GM19023 (cell line): ENCODE results near the gene SETD2.
"Not testable (repeated sequence)": the region's sequence is repeated elsewhere in the genome, so short reads cannot be mapped to it uniquely, and the experiment has no call there.

Experiments used
- ATAC-seq: cut with Tn5 transposase; IDR thresholded peaks from one replicate; pipeline ENCODE4 v1.9.1; 2021; ENCODE audit warnings: mild to moderate bottlenecking, moderate library complexity; ENCODE audit not compliant: unreplicated experiment

SETD2 gene

GRCh38 chr3:47108546-47108945 lies 55.4 kb downstream of the SETD2 start:
- ATAC-seq, result no peak

GRCh38 chr3:47104259-47104658 lies 59.7 kb downstream of the SETD2 start:
- no peak for ATAC-seq

- no peak for ATAC-seq
These were observed 60.3 kb downstream of the SETD2 start for GRCh38 chr3:47103619-47104018.

GRCh38 chr3:47102081-47102600 lies 61.8 kb downstream of the SETD2 start:
- no peak for ATAC-seq

- no peak for ATAC-seq
These were observed 65.0 kb downstream of the SETD2 start for GRCh38 chr3:47098910-47099309.

- no peak for ATAC-seq
These were observed 66.0 kb downstream of the SETD2 start for GRCh38 chr3:47097864-47098263.

- ATAC-seq, result no peak
These were observed 67.0 kb downstream of the SETD2 start for GRCh38 chr3:47096959-47097358.

- no peak for ATAC-seq
These were observed 71.8 kb downstream of the SETD2 start for GRCh38 chr3:47092090-47092489.

- no peak for ATAC-seq
These were observed 74.3 kb downstream of the SETD2 start for GRCh38 chr3:47089630-47090029.

- ATAC-seq, result no peak
These were observed 77.8 kb downstream of the SETD2 start for GRCh38 chr3:47086071-47086470.

- no peak for ATAC-seq
These were observed 80.1 kb downstream of the SETD2 start for GRCh38 chr3:47083786-47084185.

GRCh38 chr3:47082519-47082918 lies 81.4 kb downstream of the SETD2 start:
- no peak for ATAC-seq

GRCh38 chr3:47079432-47079831 lies 84.5 kb downstream of the SETD2 start:
- no peak for ATAC-seq

GRCh38 chr3:47073685-47074084 lies 90.2 kb downstream of the SETD2 start:
- ATAC-seq, result no peak

GRCh38 chr3:47070770-47071169 lies 93.1 kb downstream of the SETD2 start:
- no peak for ATAC-seq

- ATAC-seq, result not testable (repeated sequence)
These were observed 97.7 kb downstream of the SETD2 start for GRCh38 chr3:47066259-47066658.

GRCh38 chr3:47065681-47066080 lies 98.2 kb downstream of the SETD2 start:
- no peak for ATAC-seq

GRCh38 chr3:47065058-47065457 lies 98.9 kb downstream of the SETD2 start:
- ATAC-seq, result no peak

- ATAC-seq, result no peak
These were observed 106.7 kb downstream of the SETD2 start for GRCh38 chr3:47057212-47057671.

GRCh38 chr3:47056705-47057104 lies 107.2 kb downstream of the SETD2 start:
- ATAC-seq, result no peak

GRCh38 chr3:47054412-47054811 lies 109.5 kb downstream of the SETD2 start:
- ATAC-seq, result no peak

GRCh38 chr3:47047673-47048072 lies 116.2 kb downstream of the SETD2 start:
- ATAC-seq, result no peak

GRCh38 chr3:47047069-47047468 lies 116.8 kb downstream of the SETD2 start:
- ATAC-seq, result no peak
